ENCODE data around the gene SPOUT1. TPM values are rescaled to one million over a fixed set of nuclear protein-coding genes. Genes with fewer than 3 reads are reported as not detected.
A peak's percentile ranks its signal among the peaks of the same experiment; 100 is the strongest.

SPOUT1 gene
- total RNA-seq, 4 donors from 2014 or later: 14.0 to 29.2 (median 20.5) TPM

DNA sequence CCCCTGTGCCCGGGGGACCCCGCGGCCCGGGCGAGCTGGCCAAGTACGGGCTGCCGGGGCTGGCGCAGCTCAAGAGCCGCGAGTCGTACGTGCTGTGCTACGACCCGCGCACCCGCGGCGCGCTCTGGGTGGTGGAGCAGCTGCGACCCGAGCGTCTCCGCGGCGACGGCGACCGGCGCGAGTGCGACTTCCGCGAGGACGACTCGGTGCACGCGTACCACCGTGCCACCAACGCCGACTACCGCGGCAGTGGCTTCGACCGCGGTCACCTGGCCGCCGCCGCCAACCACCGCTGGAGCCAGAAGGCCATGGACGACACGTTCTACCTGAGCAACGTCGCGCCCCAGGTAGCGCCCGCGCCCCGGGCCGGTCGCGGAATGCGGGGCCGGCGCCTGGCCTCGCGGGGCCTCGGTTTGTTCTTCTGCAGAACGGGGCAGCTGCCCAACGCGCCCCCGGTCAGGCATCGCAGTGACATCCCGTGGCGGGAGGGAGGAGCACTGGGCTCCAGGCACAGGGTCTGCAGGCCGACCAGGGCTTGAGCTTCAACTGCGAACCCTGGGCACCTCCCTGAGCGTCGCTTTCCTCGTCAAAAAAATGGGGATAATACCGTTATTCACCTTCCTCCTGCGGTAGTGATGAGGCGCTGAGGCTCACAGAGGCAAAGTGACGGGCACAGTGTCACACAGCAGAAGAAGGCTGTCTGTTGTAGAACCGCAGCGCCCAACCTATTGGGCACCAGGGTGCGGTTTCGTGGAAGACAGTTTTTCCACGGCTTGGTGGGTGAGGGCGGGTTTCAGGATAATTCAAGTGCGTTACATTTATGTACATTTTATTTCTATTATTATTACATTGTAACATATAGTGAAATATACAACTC lies 10.5 kb downstream of the SPOUT1 start:
- peaks cover 15 to 29% (median 16%) of the 10 kb centered on the region in 3 donors for H3K4me1 ChIP-seq
- TF ChIP-seq POLR2A (IDR thresholded peaks at IDR 0.05): no peak
- TF ChIP-seq, protein P1, sequence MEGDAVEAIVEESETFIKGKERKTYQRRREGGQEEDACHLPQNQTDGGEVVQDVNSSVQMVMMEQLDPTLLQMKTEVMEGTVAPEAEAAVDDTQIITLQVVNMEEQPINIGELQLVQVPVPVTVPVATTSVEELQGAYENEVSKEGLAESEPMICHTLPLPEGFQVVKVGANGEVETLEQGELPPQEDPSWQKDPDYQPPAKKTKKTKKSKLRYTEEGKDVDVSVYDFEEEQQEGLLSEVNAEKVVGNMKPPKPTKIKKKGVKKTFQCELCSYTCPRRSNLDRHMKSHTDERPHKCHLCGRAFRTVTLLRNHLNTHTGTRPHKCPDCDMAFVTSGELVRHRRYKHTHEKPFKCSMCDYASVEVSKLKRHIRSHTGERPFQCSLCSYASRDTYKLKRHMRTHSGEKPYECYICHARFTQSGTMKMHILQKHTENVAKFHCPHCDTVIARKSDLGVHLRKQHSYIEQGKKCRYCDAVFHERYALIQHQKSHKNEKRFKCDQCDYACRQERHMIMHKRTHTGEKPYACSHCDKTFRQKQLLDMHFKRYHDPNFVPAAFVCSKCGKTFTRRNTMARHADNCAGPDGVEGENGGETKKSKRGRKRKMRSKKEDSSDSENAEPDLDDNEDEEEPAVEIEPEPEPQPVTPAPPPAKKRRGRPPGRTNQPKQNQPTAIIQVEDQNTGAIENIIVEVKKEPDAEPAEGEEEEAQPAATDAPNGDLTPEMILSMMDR (IDR thresholded peaks at IDR 0.05): no peak
- DNase-seq: no peak
- peak overlapping the region; percentile 60 to 89 (median 70) for H3K4me3 ChIP-seq
- 48 to 62% methylated on average over 7 to 8 of the region's 90 CpGs for WGBS, 2 donors
- no peaks in the 10 kb centered on the region for H3K27me3 ChIP-seq
- peaks cover 14 to 36% (median 20%) of the 10 kb centered on the region in 3 donors for H3K36me3 ChIP-seq
- no peaks in the 10 kb centered on the region for H3K9me3 ChIP-seq
- H3K27ac ChIP-seq: peak overlapping the region; percentile 86 to 95 (median 90)
- intact Hi-C loops (cut with DNase I): no loop called here

DNA sequence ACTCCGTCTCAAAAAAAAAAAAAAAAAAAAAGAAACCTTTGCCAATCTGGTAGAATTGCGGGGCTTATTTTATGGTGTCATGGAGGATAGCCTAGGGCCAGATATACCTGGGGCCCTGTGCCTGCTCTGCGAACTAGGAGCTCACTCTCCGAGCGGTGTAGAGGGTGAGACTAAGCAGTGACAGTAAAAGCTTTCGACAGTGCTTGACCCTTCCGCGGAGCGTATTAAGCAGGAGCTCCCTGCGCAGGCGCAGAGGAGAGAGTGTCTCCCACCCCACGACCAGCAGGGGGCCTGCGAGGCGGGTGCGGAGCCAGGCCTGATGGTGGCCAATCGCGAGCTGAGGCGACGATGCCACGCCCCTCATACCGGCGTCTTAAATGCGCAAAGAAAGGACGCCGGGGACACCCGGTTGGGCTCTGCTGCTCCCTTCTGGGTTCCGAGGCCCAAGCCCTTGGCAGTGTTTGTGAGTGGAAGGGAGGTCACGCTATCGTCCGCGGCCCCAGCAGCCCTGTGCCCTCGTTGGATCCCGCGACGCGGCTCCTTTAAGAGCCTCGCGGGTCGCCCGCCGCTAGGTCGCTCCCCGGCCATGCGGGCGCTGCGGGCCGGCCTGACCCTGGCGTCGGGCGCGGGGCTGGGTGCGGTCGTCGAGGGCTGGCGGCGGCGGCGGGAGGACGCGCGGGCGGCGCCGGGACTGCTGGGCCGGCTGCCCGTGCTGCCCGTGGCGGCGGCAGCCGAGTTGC lies 11.3 kb downstream of the SPOUT1 start, which contains the start of gene ENDOG:
Gene ENDOG (plus strand): TSS at position 402 of the 740 bp plus-strand sequence. CDS start 185 bp downstream, at position 587.
- peaks cover 15 to 29% (median 16%) of the 10 kb centered on the region in 3 donors for H3K4me1 ChIP-seq
- peak within 1 kb of the TSS; percentile 60 to 89 (median 70) for H3K4me3 ChIP-seq
- 3 to 5% methylated on average over 8 to 12 of the region's 70 CpGs for WGBS, 2 donors
- intact Hi-C loops (cut with DNase I): no loop called here
- peaks cover 6 to 28% (median 12%) of the 10 kb centered on the region in 3 donors for H3K36me3 ChIP-seq
- H3K27me3 ChIP-seq: no peaks in the 10 kb centered on the region
- H3K27ac ChIP-seq: peak within 1 kb of the TSS; percentile 86 to 95 (median 90)
- peak; percentile 81 for DNase-seq
- TF ChIP-seq POLR2A (IDR thresholded peaks at IDR 0.05): peak in 3 of 4 donors; percentile 63 to 78 (median 76)
- TF ChIP-seq, protein P1 (IDR thresholded peaks at IDR 0.05): peak; percentile 87 to 99 (median 98)
- no peaks in the 10 kb centered on the region for H3K9me3 ChIP-seq

DNA sequence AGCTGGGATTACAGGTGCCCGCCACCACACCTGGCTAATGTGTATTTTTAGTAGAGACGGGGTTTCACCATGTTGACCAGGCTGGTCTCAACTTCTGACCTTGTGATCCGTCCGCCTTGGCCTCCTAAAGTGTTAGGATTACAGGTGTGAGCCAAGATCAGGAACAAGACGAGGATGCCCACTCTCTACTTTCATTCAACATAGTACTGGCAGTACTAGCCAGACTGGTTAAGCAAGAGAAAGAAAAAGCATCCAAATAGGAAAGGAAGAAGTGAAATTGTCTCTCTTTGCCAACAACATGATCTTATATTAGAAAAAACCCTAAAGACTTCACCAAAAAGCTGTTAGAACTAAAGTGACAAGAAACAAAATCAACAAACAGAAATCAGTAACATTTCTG lies 18.7 kb downstream of the SPOUT1 start:
- Histone ChIP-seq H3K27ac (no peak overlapping the region), H3K27me3 (no peaks in the 10 kb centered on the region), H3K36me3 (peaks cover 7 to 40% (median 14%) of the 10 kb centered on the region in 3 donors), H3K9me3 (no peaks in the 10 kb centered on the region), H3K4me3 (no peak overlapping the region), H3K4me1 (peaks cover 0 to 8% (median 0%) of the 10 kb centered on the region in 3 donors)
- DNase-seq: no peak
- 75 to 77% methylated on average over 2 to 5 of the region's 5 CpGs for WGBS, 2 donors
- no peak for TF ChIP-seq POLR2A (IDR thresholded peaks at IDR 0.05)
- TF ChIP-seq, protein P1 (IDR thresholded peaks at IDR 0.05): no peak
- intact Hi-C loops (cut with DNase I): no loop called here

DNA sequence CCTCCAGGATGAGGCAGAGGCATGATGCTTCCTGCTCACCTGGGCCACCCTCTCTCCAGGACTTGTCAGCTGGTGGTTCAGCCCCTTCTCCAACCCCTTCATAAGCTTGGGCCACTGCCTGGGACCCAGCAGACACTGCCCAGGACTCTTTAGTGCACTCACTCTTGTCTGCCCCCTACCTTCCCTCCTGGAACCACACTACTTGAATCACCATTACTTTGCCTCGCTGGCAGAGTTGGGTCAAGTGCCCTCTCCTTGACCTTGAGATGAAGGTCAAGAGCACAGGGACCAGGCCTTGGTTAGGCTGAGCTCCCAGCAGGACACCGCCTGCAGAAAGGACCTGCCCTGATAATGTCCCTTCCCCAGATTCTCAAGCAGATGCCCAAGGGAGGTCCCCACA lies 19.8 kb downstream of the SPOUT1 start:
- peaks cover 0 to 8% (median 0%) of the 10 kb centered on the region in 3 donors for H3K4me1 ChIP-seq
- H3K9me3 ChIP-seq: no peaks in the 10 kb centered on the region
- TF ChIP-seq POLR2A (IDR thresholded peaks at IDR 0.05): no peak
- TF ChIP-seq, protein P1 (IDR thresholded peaks at IDR 0.05): no peak
- WGBS, 2 donors: 81% methylated on average over 2 of the region's 2 CpGs; no CpG with 5 or more reads in 1 of the 2 donors
- DNase-seq: no peak
- intact Hi-C loops (cut with DNase I): no loop called here
- H3K27me3 ChIP-seq: no peaks in the 10 kb centered on the region
- H3K27ac ChIP-seq: no peak overlapping the region
- peaks cover 8 to 50% (median 14%) of the 10 kb centered on the region in 3 donors for H3K36me3 ChIP-seq
- H3K4me3 ChIP-seq: no peak overlapping the region
